Activated CD4-positive, alpha-beta T cell treated with anti-CD3 and anti-CD28 coated beads, Interleukin-2, amount 50 U/mL, for 24 hours (primary cell): ENCODE data around the gene LGALS14.
"Not testable (repeated sequence)": the region's sequence is repeated elsewhere in the genome, so short reads cannot be mapped to it uniquely, and the experiment has no call there.

Experiments
- DNase-seq, 2 donors: peaks; one replicate each; pipeline ENCODE4 v3.0.0-alpha.2; 2020; ENCODE audit warnings: low read depth in 1 of 2, low spot score in 1 of 2

The LGALS14 gene

GRCh38 chr19:39704181-39705044, at the start of gene LGALS14:
Gene LGALS14, plus strand, starts transcription at chr19:39704481. Its CDS starts 48 bp downstream, at chr19:39704529.
- no peak for DNase-seq

GRCh38 chr19:39655613-39656012, 48.7 kb upstream of the LGALS14 start, which contains the start of gene LGALS16:
Gene LGALS16, plus strand, starts transcription at chr19:39655913. Its CDS starts 49 bp downstream, at chr19:39655962.
- no peak for DNase-seq

GRCh38 chr19:39659791-39660190, 44.5 kb upstream of the LGALS14 start:
- DNase-seq, result no peak

- no peak for DNase-seq
These were observed 43.6 kb upstream of the LGALS14 start for GRCh38 chr19:39660661-39661060.

GRCh38 chr19:39661565-39661964, 42.7 kb upstream of the LGALS14 start:
- DNase-seq, result no peak

DNA sequence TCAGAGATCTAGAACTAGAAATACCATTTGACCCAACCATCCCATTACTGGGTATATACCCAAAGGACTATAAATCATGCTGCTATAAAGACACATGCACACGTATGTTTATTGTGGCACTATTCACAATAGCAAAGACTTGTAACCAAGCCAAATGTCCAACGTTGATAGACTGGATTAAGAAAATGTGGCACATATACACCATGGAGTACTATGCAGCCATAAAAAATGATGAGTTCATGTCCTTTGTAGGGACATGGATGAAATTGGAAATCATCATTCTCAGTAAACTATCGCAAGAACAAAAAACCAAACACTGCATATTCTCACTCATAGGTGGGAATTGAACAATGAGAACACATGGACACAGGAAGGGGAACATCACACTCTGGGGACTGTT, 34.4 kb upstream of the LGALS14 start:
- not testable (repeated sequence) for DNase-seq

DNA sequence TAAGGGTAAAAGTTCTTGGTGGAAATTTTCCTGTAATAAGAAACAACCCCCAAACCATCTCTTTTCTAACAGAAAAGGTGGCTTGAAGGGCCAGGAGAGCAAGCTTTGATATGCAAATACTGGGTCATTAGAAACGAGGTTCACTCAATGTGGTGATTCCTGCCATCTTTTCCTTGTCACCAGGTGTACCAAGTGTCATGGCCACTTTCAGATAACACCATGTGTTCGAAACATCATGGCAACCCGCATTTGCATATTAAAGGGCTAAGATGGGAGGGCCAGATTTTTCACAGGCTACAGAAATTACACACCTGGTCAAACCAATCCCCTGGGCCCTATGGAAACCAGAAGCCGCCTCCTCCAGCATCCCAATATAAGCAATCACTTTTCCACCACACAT, 33.3 kb upstream of the LGALS14 start:
- no peak for DNase-seq

DNA sequence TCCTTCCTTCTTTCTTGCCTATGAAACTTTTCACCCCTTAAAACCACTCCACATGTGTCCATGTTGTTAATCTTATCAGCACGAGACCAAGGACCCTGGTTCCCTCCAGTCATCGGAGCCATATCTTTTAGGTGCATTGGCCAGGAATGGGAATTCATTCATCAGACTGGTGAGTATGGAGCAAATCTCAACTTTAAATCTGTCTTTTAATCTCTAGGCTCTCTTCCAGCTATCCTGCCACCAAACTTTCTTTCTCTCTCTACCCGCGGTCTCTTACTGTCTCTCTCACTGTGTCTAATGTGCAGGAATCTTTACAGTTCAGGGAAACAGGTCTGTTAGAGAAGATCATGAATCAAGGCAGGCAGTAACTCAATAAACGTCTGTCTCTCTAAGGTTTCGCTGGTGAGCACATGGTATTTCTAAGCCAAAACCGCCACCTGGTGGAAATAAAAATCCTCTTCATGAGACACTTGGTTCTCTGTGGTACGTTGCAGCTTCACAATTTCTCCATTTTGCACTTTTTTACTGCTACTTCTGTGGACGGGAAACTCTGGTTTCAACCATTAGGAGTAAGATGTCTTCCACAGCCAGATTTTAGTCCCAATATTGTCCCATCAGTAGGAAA, 32.4 kb upstream of the LGALS14 start:
- DNase-seq, result peak in 1 of 2 donors; percentile 57

- no peak for DNase-seq
These were observed 31.8 kb upstream of the LGALS14 start for GRCh38 chr19:39672473-39672872.

GRCh38 chr19:39673862-39674261, 30.4 kb upstream of the LGALS14 start:
- not testable (repeated sequence) for DNase-seq

- DNase-seq, result peak in 1 of 2 donors; percentile 15
These were observed 28.3 kb upstream of the LGALS14 start for GRCh38 chr19:39676004-39676403.

DNA sequence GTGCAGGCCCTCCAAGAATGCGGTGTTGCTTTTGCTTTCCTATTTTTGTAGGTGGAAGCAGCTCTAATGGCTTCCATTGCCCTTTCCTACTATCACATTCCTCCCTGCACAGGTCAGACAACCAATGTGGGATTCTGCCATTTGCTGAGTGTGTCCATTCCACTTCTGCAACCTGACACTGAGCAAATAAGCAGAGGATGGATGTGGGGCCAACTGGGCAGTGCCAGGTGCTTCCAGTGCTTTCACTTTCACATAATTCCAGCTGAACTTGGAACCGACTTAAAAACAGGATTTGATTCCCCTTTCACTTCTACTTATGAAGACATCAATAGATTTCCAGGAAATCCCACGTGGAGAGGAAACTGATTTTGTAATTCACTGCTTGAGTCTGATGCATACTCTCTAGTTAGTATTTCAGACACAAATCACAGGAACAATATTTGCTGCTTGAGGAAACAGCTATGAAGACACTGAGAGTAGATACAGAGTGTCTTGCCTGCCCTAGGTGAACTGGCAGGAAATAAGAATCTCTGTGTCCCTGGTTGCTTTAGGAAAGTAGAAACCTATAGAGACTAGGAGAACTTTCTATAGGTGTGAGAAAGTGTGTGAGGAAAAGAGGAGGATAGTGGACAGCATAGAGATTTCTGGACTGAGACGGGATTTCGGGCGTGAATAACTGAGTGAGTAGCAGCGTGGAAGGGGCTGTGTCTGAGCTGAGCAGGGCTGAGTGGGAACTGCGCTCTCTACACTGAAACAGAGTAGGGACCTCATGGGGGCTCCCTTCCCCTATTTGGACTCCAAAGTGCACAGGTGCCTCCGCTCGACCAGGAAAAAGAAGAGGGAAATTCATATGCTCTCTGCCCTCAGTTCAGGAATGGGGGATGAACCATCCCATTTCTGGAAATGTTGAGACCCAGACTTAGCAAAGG, 26.1 kb upstream of the LGALS14 start:
- DNase-seq, result no peak

- DNase-seq, result peak; percentile 35 to 61
These were observed 25.1 kb upstream of the LGALS14 start for GRCh38 chr19:39679056-39679790.

- DNase-seq, result peak; percentile 28 to 51
These were observed 24.5 kb upstream of the LGALS14 start for GRCh38 chr19:39679791-39680168.

DNA sequence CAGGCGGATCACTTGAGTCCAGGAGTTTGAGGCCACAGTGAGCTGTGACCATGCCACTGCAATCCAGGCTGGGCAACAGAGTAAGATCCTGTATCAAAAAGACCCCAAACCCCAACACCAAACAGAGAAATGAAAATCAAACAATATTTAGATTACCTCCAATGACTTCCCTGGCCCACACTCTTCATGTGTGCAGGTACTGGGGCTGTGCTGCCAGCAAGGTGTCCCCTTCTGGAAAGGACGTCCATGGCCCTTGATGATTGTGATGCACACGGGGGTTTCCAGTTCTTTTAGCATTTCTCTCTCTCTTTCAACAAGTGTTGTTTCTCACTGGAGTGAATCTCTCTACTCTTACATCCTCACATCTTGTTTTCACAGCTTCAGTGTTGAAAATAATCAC, 23.7 kb upstream of the LGALS14 start:
- DNase-seq, result no peak

GRCh38 chr19:39681416-39681815, 22.9 kb upstream of the LGALS14 start:
- DNase-seq, result no peak

DNA sequence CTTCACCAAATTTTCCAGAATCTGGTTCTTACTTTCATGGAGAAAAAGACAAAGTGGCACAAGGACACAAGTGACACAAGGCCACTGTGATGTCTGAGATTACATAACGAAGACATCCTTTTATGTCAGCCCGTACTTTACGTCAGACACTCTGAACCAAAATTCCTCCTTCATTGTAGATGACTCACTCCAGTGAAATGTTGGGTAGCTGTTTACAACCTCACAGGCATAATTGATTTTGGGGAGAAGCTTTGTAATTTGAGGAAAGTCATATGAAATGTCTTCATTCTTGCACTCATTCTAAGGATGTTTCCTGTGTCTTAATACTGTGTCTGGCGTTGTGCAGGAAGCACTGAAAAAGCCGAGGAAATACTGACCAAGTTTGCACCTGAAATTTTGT, 20.0 kb upstream of the LGALS14 start:
- no peak for DNase-seq

- DNase-seq, result no peak
These were observed 17.5 kb upstream of the LGALS14 start for GRCh38 chr19:39686739-39687138.

DNA sequence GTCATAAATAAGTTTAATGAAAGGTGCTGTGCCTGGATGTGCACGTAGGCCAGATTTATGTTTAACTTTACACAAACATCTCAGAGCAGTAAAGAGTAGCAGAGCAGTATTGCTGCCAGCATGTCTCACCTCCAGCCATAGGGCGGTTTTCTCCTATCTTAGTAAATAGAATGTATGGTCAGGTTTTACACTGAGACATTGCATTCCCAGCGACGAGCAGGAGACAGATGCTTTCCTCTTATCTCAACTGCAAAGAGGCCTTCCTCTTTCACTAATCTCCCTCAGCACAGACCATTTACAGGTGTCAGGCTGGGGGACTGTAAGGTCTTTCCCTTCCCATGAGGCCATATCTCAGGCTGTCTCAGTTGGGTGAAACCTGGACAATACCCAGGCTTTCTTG, 15.6 kb upstream of the LGALS14 start:
- DNase-seq, result not testable (repeated sequence)

DNA sequence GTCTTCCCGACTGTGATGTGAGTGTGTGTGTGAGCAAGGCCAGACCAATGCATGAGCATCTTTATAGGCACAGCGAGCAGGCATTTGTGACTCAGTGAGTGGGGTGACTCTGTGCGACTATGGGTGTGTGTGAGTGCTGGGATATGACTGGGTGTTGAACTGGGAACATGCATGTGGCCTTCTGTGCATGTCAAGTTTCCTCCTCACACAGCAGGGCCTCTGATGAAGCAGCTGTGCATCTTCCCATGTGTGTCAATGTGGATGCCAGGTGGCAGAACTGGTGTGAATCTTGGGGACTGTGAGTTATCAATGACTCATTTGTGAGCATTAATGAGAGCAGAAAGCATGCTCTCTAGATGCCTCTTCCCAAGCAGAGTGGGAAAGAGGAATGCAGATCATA, 12.1 kb upstream of the LGALS14 start:
- DNase-seq, result no peak

DNA sequence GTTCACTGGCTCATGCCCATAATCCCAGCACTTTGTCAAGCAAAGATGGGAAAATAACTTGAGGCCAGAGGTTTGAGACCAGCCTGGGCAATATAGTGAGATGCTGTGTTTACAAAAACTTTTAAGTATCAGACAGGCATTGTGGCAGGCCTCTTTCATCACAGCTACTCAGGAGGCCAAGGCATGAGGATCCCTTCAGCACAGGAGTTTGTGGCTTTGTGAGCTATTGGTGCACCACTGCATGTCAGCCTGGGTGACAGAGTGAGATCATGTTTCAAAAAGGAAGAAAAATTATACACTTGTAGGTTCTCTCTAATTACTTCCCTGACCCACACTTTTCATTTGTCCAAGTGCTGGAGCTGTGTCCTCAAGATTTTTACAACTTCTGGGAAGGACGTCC, 11.5 kb upstream of the LGALS14 start:
- no peak for DNase-seq
